Caco-2 (cell line): ENCODE measurements around the gene NRSN2. TPM values are rescaled to one million over a fixed set of nuclear protein-coding genes. Genes with fewer than 3 reads are reported as not detected.

Experiments used
- BruUV-seq: library from RNA; stranded (reverse); fragments of 400-500 nt; replicated peaks from 2 replicates; lab custom pipeline; 2021; lab: Mats Ljungman, UMichigan
- CTCF ChIA-PET: fragments of 300-600 bp; sonication (Branson Sonifier 250); formaldehyde crosslinking; loops from one replicate; lab custom pipeline; 2022; ENCODE audit warnings: antibody characterized with exemption; lab: Charles Lee
- POLR2A ChIA-PET: fragments of 300-600 bp; sonication (Branson Sonifier 250); formaldehyde crosslinking; loops from one replicate; lab custom pipeline; 2022; ENCODE audit warnings: antibody characterized with exemption; lab: Charles Lee
- DNase-seq, 2 experiments: peaks; one replicate each; pipeline versions ENCODE4 v3.0.0 to v3.0.0-alpha.2; 2020 to 2022
- H3K27me3 ChIP-seq: replicated peaks from 2 replicates; pipeline ENCODE4 v1.6.0; 2011; ENCODE audit warnings: low read length; ENCODE audit not compliant: control insufficient read depth, insufficient read depth
- H3K36me3 ChIP-seq: 2 replicates; pipeline ENCODE4 v1.5.1; 2011; ENCODE audit warnings: low read length; ENCODE audit not compliant: control insufficient read depth, insufficient read depth
- H3K4me1 ChIP-seq: fragments of 250-450 bp; sonication (Bioruptor Pico); 2 replicates; pipeline ENCODE4 v1.5.1; 2020; ENCODE audit warnings: mild to moderate bottlenecking
- H3K4me3 ChIP-seq: 2 replicates; pipeline ENCODE4 v1.5.1; 2011; ENCODE audit warnings: low read depth, mild to moderate bottlenecking, control low read depth, low read length
- H3K9me3 ChIP-seq: fragments of 250-450 bp; sonication (Bioruptor Pico); 2 replicates; pipeline ENCODE4 v1.5.1; 2020; ENCODE audit warnings: mild to moderate bottlenecking, moderate library complexity
- H3K27ac Mint-ChIP-seq: one replicate; pipeline ENCODE4 v1.8.0; 2022; ENCODE audit warnings: mixed read lengths; ENCODE audit not compliant: unreplicated experiment
- H3K27me3 Mint-ChIP-seq: one replicate; pipeline ENCODE4 v1.8.0; 2022; ENCODE audit warnings: mixed read lengths; ENCODE audit not compliant: insufficient read depth, unreplicated experiment
- H3K36me3 Mint-ChIP-seq: one replicate; pipeline ENCODE4 v1.8.0; 2022; ENCODE audit warnings: mild to moderate bottlenecking, mixed read lengths; ENCODE audit not compliant: insufficient read depth, unreplicated experiment
- H3K4me1 Mint-ChIP-seq: one replicate; pipeline ENCODE4 v1.8.0; 2022; ENCODE audit warnings: low read depth, mixed read lengths; ENCODE audit not compliant: unreplicated experiment
- H3K4me3 Mint-ChIP-seq: one replicate; pipeline ENCODE4 v1.8.0; 2022; ENCODE audit warnings: mild to moderate bottlenecking, moderate library complexity, mixed read lengths; ENCODE audit not compliant: unreplicated experiment
- H3K9me3 Mint-ChIP-seq: one replicate; pipeline ENCODE4 v1.8.0; 2022; ENCODE audit warnings: mixed read lengths; ENCODE audit not compliant: unreplicated experiment
- intact Hi-C: fragments of 100-400 bp; cut with micrococcal nuclease; formaldehyde crosslinking; loops from one replicate; pipeline ENCODE4 v1.10.0; 2022; ENCODE audit not compliant: unreplicated experiment
- total RNA-seq: library from RNA; stranded (reverse); gene quantifications from 2 replicates; pipeline ENCODE4 v1.2.3, GENCODE V29; 2022
- TF ChIP-seq, protein P1 (sequence below), 2 experiments: fragments of 200-600 bp in 1 of 2; IDR thresholded peaks; 1 replicate in 1 of 2; 2 replicates in 1 of 2; pipeline versions ENCODE4 v1.5.1 to v1.8.0; 2011 to 2022; ENCODE audit warnings: antibody characterized with exemption in 1 of 2, control low read depth in 1 of 2, inconsistent platforms in 1 of 2, low read depth in 1 of 2, low read length in 1 of 2, mild to moderate bottlenecking in 1 of 2, moderate library complexity in 1 of 2; ENCODE audit not compliant: insufficient read depth in 1 of 2, severe bottlenecking in 1 of 2, unreplicated experiment in 1 of 2

NRSN2 gene
- total RNA-seq, 1 experiment from 2014 or later = 27.5 TPM

DNA sequence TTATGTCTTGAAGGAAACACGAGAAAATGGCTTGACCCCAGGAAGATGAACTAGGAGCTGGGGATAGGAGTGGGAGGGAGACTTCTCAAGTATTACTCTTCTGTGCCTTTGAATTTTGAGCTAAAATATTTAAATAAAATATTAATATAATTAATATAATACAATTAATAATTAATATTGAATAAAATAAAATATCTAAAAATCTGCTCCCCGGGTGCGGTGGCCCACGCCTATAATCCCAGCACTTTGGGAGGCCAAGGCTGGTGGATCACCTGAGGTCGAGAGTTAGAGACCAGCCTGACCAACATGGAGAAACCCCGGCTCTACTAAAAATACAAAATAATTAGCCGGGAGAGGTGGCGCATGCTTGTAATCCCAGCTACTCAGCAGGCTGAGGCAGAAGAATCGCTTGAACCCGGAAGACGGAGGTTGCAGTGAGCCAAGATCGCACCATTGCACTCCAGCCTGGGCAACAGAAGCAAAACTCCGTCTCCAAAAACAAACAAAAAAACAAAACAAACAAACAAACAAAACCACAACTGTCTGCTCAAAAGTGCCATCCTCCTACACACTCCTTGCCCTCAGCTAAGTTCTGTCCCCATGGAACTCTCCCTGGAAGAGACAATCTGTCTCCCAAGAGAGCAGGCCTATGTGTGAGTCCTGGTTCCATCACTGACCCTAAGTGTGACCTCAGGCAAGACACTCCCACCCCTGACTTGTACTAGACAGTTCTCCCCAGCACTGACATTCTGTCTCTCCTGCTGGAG, 20.0 kb downstream of the NRSN2 start:
- Histone ChIP-seq H3K4me3 (no peak overlapping the region), H3K27me3 (no peaks in the 10 kb centered on the region), H3K9me3 (no peaks in the 10 kb centered on the region), H3K4me1 (peaks cover 83% of the 10 kb centered on the region), H3K36me3 (no peaks in the 10 kb centered on the region)
- Mint-ChIP-seq H3K4me1 (peaks cover 85% of the 10 kb centered on the region), H3K27ac (peak overlapping the region; percentile 99), H3K27me3 (no peaks in the 10 kb centered on the region), H3K4me3 (peak overlapping the region; percentile 65), H3K36me3 (peaks cover 41% of the 10 kb centered on the region), H3K9me3 (no peaks in the 10 kb centered on the region)
- DNase-seq = no peak
- CTCF ChIA-PET = interaction anchor here (0.5 to 1.1 kb wide), 4 partner anchors 14 to 111 kb away, joined by 3 to 8 read pairs (median 4); partner anchors contain the start of gene TRIB3
- TF ChIP-seq, protein P1, sequence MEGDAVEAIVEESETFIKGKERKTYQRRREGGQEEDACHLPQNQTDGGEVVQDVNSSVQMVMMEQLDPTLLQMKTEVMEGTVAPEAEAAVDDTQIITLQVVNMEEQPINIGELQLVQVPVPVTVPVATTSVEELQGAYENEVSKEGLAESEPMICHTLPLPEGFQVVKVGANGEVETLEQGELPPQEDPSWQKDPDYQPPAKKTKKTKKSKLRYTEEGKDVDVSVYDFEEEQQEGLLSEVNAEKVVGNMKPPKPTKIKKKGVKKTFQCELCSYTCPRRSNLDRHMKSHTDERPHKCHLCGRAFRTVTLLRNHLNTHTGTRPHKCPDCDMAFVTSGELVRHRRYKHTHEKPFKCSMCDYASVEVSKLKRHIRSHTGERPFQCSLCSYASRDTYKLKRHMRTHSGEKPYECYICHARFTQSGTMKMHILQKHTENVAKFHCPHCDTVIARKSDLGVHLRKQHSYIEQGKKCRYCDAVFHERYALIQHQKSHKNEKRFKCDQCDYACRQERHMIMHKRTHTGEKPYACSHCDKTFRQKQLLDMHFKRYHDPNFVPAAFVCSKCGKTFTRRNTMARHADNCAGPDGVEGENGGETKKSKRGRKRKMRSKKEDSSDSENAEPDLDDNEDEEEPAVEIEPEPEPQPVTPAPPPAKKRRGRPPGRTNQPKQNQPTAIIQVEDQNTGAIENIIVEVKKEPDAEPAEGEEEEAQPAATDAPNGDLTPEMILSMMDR (IDR thresholded peaks at IDR 0.05; ENCODE audit: insufficient read depth in 1 of 2, low read depth in 1 of 2, low read length in 1 of 2, severe bottlenecking in 1 of 2, unreplicated experiment in 1 of 2) = no peak
- POLR2A ChIA-PET = interaction anchor here (1.1 to 2.0 kb wide), 3 partner anchors 13 to 41 kb away, joined by 4 to 22 read pairs (median 9); partner anchors contain the start of gene TRIB3
- no TSS peak for BruUV-seq
- intact Hi-C loops = loop anchor here (1.0 kb wide), 1 partner anchor 35 kb away; no protein-coding TSS in a partner anchor

DNA sequence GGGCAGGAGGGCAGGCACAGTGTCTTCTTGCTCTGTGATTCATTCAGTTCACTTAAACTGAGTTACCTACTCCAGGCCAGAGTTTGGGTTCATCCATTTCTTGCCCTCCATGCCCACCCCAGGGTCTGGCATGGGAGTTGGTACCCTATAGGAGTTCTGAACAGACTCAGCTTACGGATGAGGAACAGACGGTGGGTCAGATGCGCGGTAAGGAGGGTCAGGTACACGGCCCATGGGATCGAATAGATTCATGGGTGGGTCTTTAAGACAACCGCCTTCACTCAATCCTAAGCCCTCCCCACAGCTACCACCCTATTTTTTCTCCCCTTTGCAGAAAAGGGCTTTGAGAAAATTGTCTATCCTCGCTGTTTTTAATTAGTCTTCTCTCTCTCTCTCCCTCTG, 20.6 kb downstream of the NRSN2 start:
- BruUV-seq = no TSS peak
- H3K27me3 Mint-ChIP-seq = no peaks in the 10 kb centered on the region
- Histone ChIP-seq H3K4me3 (no peak overlapping the region), H3K9me3 (no peaks in the 10 kb centered on the region), H3K27me3 (no peaks in the 10 kb centered on the region), H3K36me3 (no peaks in the 10 kb centered on the region), H3K4me1 (peaks cover 89% of the 10 kb centered on the region)
- POLR2A ChIA-PET = interaction anchor here (2.0 kb wide), 1 partner anchor 13 kb away, joined by 22 read pairs; the partner anchor contains the start of gene TRIB3
- no peak for DNase-seq
- H3K4me3 Mint-ChIP-seq = peak overlapping the region; percentile 52
- intact Hi-C loops = no loop called here
- CTCF ChIA-PET = interaction anchor here (1.1 kb wide), 1 partner anchor 13 kb away, joined by 4 read pairs; the partner anchor contains the start of gene TRIB3
- H3K9me3 Mint-ChIP-seq = no peaks in the 10 kb centered on the region
- TF ChIP-seq, protein P1 (IDR thresholded peaks at IDR 0.05; ENCODE audit: insufficient read depth in 1 of 2, low read depth in 1 of 2, low read length in 1 of 2, severe bottlenecking in 1 of 2, unreplicated experiment in 1 of 2) = no peak
- peaks cover 47% of the 10 kb centered on the region for H3K36me3 Mint-ChIP-seq
- H3K27ac Mint-ChIP-seq = peak overlapping the region; percentile 99
- peaks cover 88% of the 10 kb centered on the region for H3K4me1 Mint-ChIP-seq

DNA sequence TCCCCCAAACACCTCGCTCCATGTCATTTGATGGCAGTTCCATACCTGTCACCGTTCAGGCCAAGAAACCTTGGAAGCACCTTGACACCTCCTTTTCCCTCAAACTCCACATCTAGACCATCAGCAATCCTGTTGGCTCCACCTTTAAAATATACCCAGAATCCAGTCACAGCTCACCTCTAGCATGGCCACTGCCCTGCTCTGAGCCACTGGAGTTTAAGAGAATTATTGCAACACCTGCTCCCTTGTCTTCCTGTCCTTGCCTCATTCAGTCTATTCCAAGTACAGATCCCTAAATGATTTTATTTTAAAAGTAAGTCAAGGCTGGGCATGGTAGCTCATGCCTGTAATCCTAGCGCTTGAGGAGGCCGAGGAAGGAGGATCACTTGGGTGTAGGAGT, 22.0 kb downstream of the NRSN2 start:
- DNase-seq = no peak
- CTCF ChIA-PET = interaction anchor here (1.8 kb wide), 1 partner anchor 11 kb away, joined by 6 read pairs; no protein-coding TSS in a partner anchor
- peaks cover 48% of the 10 kb centered on the region for H3K36me3 Mint-ChIP-seq
- POLR2A ChIA-PET = interaction anchor here (0.6 to 0.7 kb wide), 2 partner anchors 13 to 54 kb away, joined by 5 to 8 read pairs; no protein-coding TSS in a partner anchor
- no peaks in the 10 kb centered on the region for H3K27me3 Mint-ChIP-seq
- Histone ChIP-seq H3K9me3 (no peaks in the 10 kb centered on the region), H3K36me3 (no peaks in the 10 kb centered on the region), H3K4me3 (no peak overlapping the region), H3K4me1 (peaks cover 94% of the 10 kb centered on the region), H3K27me3 (no peaks in the 10 kb centered on the region)
- intact Hi-C loops = no loop called here
- peaks cover 85% of the 10 kb centered on the region for H3K4me1 Mint-ChIP-seq
- H3K27ac Mint-ChIP-seq = peak overlapping the region; percentile 99
- TF ChIP-seq, protein P1 (IDR thresholded peaks at IDR 0.05; ENCODE audit: insufficient read depth in 1 of 2, low read depth in 1 of 2, low read length in 1 of 2, severe bottlenecking in 1 of 2, unreplicated experiment in 1 of 2) = no peak
- peak overlapping the region; percentile 59 for H3K4me3 Mint-ChIP-seq
- H3K9me3 Mint-ChIP-seq = no peaks in the 10 kb centered on the region
- no TSS peak for BruUV-seq
